Esophagus squamous epithelium (tissue), 4 donors: ENCODE data around the gene SECISBP2.

Experiments
- CTCF ChIP-seq, 6 experiments: fragments of 450-650 bp in 4 of 6; fragments of 200-600 bp in 2 of 6; sonication (generic) in 2 of 6; IDR thresholded peaks; one replicate each; pipeline ENCODE4 v1.5.1; 2016 to 2019; ENCODE audit warnings: antibody characterized with exemption in 6 of 6, mild to moderate bottlenecking in 4 of 6, moderate library complexity in 4 of 6
- POLR2A ChIP-seq, 4 donors: fragments of 450-650 bp; IDR thresholded peaks; one replicate each; pipeline ENCODE4 v1.6.1; 2017; ENCODE audit warnings: antibody characterized with exemption in 4 of 4, mild to moderate bottlenecking in 4 of 4, moderate library complexity in 3 of 4

GRCh38 chr9:89356782-89357181 is 38.5 kb downstream of the SECISBP2 start:
- TF ChIP-seq CTCF (IDR thresholded peaks at IDR 0.05) (no peak), POLR2A (IDR thresholded peaks at IDR 0.05) (no peak)
